MM.1S (cell line): ENCODE data around the gene RICTOR.

ENCODE experiments used
- EZH2 ChIP-seq: fragments of 300-600 bp; sonication (generic); optimal IDR thresholded peaks from 2 replicates; pipeline ENCODE3; 2017; ENCODE audit warnings: low read depth, mild to moderate bottlenecking, antibody characterized with exemption, low read length, mixed read lengths
- EZH2phosphoT487 ChIP-seq: fragments of 300-600 bp; sonication (generic); IDR thresholded peaks from 2 replicates; pipeline ENCODE4 v1.6.1; 2018; ENCODE audit warnings: antibody characterized with exemption, low read length
- TF ChIP-seq, protein P1 (sequence below): fragments of 300-600 bp; sonication (generic); IDR thresholded peaks from 2 replicates; pipeline ENCODE4 v1.5.1; 2016; ENCODE audit warnings: antibody characterized with exemption, low read length, mixed read lengths

DNA sequence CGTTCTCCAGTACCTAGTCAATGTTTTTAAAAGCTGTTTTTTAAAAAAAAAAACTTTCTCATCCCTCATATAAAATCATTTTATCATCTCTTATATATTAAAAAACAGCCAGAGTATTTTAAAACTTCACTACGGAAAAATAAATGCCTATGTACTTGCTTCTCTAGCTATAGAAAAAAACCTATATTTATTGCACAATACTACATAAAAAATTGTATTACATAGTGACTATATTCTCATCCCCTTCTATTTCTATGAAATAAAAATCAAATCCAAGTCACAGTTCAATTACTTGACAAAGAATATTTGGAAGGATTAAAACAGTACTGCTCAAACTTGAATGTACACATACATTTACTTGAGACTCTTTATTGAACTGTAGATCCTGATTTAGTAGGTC is 56.7 kb downstream of the RICTOR start:
- TF ChIP-seq, protein P1, sequence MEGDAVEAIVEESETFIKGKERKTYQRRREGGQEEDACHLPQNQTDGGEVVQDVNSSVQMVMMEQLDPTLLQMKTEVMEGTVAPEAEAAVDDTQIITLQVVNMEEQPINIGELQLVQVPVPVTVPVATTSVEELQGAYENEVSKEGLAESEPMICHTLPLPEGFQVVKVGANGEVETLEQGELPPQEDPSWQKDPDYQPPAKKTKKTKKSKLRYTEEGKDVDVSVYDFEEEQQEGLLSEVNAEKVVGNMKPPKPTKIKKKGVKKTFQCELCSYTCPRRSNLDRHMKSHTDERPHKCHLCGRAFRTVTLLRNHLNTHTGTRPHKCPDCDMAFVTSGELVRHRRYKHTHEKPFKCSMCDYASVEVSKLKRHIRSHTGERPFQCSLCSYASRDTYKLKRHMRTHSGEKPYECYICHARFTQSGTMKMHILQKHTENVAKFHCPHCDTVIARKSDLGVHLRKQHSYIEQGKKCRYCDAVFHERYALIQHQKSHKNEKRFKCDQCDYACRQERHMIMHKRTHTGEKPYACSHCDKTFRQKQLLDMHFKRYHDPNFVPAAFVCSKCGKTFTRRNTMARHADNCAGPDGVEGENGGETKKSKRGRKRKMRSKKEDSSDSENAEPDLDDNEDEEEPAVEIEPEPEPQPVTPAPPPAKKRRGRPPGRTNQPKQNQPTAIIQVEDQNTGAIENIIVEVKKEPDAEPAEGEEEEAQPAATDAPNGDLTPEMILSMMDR, result no peak
- no peak for TF ChIP-seq EZH2phosphoT487
- no peak for TF ChIP-seq EZH2
